GM21381 (cell line): ENCODE data around the gene DVL2.
A peak's percentile ranks its signal among the peaks of the same experiment; 100 is the strongest.

Source experiments
- ATAC-seq: cut with Tn5 transposase; IDR thresholded peaks from one replicate; pipeline ENCODE4 v1.9.1; 2021; ENCODE audit warnings: mild to moderate bottlenecking, moderate library complexity; ENCODE audit not compliant: unreplicated experiment

The DVL2 gene

GRCh38 chr17:7219812-7220592 is 14.3 kb downstream of the DVL2 start, which contains the start of the genes ACADVL and DLG4:
ACADVL (plus strand) TSS chr17:7219938; CDS start chr17:7219985, 47 bp downstream.
DLG4 (minus strand) TSS chr17:7219836.
- ATAC-seq: peak; percentile 51

- no peak for ATAC-seq
Measured at GRCh38 chr17:7219229-7219811, 15.0 kb downstream of the DVL2 start.

GRCh38 chr17:7218758-7219157 is 15.6 kb downstream of the DVL2 start:
- no peak for ATAC-seq

- ATAC-seq: no peak
Measured at GRCh38 chr17:7218166-7218565, 16.2 kb downstream of the DVL2 start.

- no peak for ATAC-seq
Measured at GRCh38 chr17:7217113-7217987, 17.0 kb downstream of the DVL2 start.

DNA sequence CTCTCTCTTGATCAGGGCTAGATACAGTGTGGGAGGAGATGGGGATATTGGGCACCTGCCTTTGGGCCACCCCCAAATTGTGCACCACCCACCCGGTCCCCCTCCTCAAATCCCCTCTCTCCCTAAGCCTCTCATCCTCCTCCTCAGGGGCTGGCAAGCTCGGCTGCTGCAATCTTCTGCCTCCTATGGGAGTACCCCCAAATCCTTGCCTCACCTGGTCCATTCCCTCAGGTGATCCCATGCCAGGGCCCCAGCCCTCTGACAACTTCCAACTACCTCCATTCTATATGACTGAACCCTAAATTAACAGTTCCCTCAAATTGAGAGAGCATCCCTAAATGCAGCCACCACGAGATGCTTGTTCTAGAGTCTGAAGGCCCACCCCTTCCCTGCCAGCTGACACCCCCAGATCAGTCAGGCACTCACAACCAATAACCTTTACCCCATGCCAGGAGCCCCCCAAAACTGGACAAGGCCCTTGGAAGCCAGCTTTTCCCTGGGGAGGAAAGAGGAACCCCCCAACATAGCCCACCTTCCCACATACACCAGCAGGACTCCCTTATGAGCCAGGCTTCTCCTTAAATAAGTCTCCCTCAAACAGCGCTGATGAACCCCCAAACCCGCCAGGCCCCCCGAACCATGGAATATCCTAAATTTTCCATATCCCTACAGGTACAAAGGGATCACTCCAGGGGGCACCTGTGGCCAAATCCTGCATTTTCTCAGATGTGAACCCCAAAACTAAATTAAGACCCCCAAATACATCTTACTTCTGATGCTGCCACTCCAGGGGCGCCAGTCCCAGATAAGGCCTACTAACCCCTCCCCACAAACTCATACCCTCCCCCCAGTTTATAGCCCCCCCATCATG is 17.8 kb downstream of the DVL2 start:
- no peak for ATAC-seq

GRCh38 chr17:7215652-7216180 is 18.6 kb downstream of the DVL2 start:
- no peak for ATAC-seq

GRCh38 chr17:7215136-7215638 is 19.1 kb downstream of the DVL2 start:
- no peak for ATAC-seq

DNA sequence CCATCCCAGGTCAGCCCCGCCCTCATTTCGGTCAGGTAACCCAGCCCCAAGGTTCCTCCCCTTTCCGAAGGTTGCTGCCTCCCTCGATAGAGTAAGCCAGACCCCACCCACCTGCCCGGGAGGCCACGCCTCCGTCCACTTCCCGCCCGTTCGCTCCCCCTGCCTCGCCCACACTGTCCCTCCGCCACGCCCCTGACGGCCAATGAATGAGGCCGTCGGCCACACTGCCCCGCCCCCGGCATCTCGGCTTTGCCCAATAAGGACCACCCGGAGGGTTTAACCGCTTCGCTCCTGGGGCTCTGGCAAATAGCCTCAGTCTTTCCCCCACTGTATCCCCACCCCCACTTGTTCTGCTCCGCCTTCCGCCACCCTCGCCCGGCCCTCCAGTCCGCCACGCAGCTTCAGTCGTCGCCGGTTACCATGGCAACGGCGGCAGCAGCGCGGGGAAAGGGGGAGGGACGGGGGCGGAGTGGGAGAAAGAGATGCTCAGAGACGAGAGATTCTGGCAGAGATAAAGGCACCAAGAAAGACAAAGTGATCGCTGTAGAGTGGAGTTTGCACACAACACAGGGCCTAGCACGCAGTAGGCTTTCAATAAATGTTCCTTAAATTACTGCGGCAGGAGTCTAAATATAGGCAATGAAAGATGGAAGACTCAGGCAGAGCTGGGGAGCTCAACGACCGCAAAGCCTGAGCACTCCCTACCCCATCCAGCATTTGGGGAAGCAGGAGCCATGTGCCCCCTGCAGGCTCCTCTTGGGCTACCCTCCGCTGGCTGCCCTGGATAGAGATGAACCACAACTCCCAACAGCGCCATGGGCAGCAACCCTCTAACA is 19.8 kb downstream of the DVL2 start:
- ATAC-seq: peak; percentile 71

DNA sequence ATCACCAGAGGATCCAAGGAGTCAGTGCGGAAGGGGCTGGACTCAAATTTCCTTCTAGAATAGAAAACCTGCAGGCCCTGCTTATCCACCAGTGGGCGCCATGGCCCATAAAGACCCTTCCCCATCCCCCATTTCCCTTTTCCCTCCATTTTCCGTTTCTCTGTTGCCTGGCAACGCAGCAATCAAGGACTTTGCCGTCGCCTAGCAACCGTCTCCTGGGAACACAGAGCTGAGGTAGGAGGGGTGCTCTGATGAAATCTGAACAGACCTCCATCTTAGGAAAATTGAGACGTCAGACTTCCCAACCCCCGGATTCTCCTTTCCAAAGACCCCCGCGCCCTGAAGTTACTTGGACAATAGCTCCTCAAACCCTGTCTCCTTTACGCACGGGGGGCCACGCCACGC is 20.4 kb downstream of the DVL2 start:
- ATAC-seq: no peak

DNA sequence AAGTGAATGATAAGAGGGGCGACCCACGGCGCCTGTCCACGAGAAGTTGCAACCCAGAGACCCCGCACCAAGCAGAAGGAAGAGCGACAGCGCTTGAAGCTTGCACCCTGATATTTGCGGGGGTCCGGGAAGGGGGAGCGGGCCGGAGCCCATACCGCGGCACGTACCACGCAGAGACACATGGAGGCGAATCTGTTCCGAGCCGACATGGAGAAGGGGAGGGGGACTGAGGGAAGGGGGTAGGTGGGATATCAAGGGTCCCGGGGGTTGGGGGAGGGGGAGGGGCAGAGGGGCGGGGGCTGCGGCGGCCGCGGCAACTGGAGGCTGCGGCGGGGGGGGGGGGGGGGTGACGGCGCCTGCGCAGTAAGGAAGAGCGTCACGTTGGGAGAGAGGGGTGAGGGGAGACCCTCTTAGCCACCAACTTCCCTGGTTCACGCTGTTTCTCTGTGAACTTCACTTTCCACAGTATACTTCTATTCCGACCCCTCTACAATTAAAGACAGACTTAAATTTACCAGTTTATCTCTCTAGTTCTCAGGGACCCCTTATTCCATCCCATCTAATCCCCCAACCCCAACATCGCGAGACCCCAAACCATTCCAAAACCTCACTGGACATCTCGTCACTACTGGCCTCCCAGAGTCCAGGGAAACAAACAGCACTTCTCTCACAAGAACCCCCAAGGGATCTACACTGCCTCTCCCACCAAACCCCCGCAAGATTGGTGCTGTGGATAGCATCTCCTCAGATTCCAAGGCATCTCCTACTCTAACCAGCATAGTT is 22.6 kb downstream of the DVL2 start:
- no peak for ATAC-seq

DNA sequence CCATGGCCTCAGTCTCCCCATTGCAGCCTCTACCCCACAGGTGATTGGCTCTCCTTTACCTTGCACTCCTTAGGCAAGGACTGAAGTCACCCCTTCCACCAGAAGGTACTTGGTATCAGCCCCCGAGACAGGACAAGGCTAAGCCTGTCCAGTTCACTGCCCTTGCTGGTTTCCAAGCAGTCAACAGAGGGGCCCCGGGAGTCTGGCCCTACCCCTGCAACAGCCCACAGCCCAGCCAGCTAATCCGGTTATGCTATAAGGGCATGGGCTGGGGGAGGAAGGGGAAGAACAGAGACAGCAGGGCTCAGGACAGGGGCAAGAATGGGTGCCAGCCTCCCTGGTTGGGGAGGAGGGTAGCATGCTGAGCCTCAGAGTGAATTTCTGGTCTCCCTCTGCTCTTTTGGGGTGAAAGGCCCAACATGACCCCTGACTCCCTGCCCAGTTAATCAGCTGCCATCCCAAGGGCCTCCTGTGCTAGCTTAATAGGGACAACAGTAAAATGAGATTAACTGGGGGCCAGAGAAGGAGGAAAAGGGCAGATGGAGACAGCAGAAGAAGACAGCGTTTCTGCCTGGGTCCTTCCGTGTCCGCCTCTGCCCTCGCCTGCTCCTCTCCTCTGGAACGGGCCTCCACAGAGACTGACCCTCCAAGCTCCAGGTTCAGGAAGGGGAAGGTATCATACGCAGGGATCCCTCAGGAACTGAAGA is 25.4 kb downstream of the DVL2 start:
- no peak for ATAC-seq

DNA sequence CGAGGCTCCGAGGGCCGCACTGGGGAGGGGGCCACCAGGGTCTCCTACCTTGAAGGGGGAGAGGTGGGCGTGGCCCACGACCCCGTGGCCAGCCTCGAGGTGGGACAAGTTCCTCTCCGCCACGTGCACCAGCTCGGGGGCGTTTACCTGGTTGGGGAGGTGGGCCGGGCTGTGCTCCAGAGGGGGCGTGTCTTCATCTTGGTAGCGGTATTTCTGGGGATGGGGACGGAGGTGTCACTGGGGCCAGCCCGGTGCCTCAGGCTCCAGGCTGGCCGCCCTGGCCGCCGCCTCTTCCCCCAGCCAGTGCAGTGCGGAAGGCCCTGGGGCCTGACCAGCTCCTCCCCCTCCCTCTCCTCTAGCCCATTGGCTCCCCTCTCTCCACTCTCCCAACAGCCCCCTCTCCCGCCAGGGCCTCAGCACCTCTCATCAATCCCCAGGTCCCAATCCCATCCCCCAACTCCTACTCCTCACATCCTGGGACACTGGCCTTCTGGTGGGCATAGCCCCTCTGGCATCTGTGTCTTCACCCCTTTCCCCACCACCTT is 26.2 kb downstream of the DVL2 start:
- ATAC-seq: no peak

DNA sequence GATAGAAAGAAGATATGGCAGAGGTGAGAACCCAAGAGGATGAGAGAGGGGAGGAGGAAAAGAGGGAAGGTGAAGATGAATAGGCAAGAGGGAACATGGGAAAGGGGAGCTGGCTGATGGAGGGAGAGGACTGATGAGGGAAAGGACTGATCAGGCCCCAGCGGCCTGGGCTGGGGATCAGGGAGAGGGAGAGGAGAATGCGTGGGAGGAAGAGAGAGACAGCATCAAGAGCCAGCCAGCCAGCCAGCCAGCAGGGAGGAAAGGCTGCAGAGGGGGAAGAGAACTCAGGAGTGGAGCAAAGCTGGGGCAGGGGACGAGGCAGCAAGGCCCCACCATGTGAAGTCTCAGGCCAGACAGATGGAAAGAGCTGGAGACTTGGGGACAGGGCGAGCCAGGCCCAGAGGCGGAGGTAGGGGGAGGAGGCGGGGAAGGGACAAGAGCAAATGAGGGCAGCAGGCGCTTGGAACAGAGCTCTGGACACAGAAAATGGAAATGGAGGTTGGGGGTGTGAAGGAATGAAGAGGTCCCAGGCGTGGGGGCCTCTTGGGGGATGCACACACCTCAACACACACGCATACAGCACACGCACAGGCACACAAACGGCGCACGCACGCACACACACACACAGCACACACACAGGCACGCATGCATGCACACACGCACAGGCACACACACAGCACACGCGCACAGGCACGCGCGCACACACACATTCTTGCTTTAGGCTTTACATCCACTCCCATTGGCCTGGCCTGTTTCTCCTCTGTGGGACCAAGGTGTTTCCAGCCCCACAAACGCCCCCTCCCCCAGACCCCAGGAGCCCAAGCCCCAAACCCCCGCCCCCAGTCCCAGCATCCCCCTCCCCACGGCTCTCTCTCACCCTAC is 27.0 kb downstream of the DVL2 start:
- no peak for ATAC-seq

- ATAC-seq: no peak
Measured at GRCh38 chr17:7205561-7205960, 28.8 kb downstream of the DVL2 start.

DNA sequence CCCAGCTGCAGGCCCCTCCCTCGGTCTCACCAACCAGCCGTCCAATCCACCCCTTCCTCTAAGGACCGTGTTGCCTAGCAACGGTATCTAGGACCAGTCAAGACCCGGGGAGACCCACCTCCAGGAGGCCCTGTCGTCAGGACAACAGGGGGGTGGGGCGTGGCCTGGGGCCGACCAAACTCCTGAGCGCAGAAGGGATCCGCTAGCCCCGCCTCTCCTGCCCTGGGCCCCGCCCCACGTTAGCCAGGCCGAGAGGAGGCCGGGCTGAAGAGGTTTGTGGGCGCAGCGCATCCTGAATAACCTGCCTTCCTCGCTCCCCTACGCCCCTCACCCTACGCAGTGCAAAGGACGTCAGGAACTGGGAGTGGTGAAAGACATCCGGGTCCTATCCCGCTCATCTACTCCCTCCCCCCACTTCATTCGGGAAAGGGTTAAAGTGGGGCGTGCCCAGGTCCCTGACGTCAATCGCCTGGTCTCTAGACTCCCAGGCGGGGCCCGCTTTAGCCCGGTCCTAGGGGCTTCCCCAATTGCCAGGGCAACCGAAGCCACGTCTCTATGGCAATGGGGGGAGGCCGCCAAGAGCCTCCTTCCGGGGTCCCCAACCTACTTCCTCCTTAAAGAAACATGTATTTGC is 29.4 kb downstream of the DVL2 start:
- peak; percentile 75 for ATAC-seq
